HepG2 (cell line): ENCODE data around the gene ZBTB20. TPM values are rescaled to one million over a fixed set of nuclear protein-coding genes. Genes with fewer than 3 reads are reported as not detected.

Experiments
- ATAC-seq: fragments of 200-7000 bp; cut with Tn5 transposase; 3 replicates; pipeline ENCODE4 v1.9.1; 2020; ENCODE audit warnings: mild to moderate bottlenecking, moderate library complexity
- BruUV-seq: library from RNA; stranded (reverse); fragments of 400-500 nt; replicated peaks from 2 replicates; lab custom pipeline; 2021; lab: Mats Ljungman, UMichigan
- CTCF ChIA-PET: fragments of 300-600 bp; formaldehyde crosslinking; extraction: SDS; loops from one replicate; lab custom pipeline; 2021; ENCODE audit warnings: low total read pairs, inconsistent platforms, low intra/inter-chr PET ratio; lab: Yijun Ruan, JAX
- POLR2A ChIA-PET: fragments of 350-600 bp; sonication (Branson Sonifier 250); formaldehyde crosslinking; loops from one replicate; lab custom pipeline; 2020; ENCODE audit warnings: antibody characterized with exemption, inconsistent platforms; lab: Yijun Ruan, JAX
- DNase-seq: peaks from one replicate; pipeline ENCODE4 v3.0.0-alpha.2; 2015; ENCODE audit warnings: low spot score
- FAIRE-seq: peaks from 3 replicates; lab custom pipeline; 2011; peaks lifted over from hg19 to GRCh38; lab: Jason Lieb, UNC
- H2AFZ ChIP-seq: one replicate; pipeline ENCODE4 v1.6.1; 2011; ENCODE audit warnings: low read length, inconsistent platforms
- H3K27ac ChIP-seq: fragments of 300-600 bp; 3 replicates; pipeline ENCODE4 v1.8.0; 2011; ENCODE audit warnings: mixed run types, mild to moderate bottlenecking, mixed read lengths, low read length, inconsistent platforms; ENCODE audit not compliant: insufficient read depth; ENCODE audit errors: extremely low read length
- H3K27me3 ChIP-seq, 2 experiments: fragments of 200-600 bp in 1 of 2; 2 replicates in 1 of 2; 3 replicates in 1 of 2; pipeline versions ENCODE4 v1.6.0 to v1.8.0; 2011; ENCODE audit warnings: low read length in 2 of 2, mild to moderate bottlenecking in 2 of 2, moderate library complexity in 2 of 2, inconsistent platforms in 1 of 2; ENCODE audit not compliant: insufficient read depth in 2 of 2, control insufficient read depth in 1 of 2
- H3K36me3 ChIP-seq, 2 experiments: fragments of 200-600 bp in 1 of 2; replicated peaks in 1 of 2; 2 replicates in 1 of 2; 3 replicates in 1 of 2; pipeline versions ENCODE4 v1.5.1 to v1.8.0; 2011; ENCODE audit warnings: low read length in 2 of 2, inconsistent platforms in 1 of 2; ENCODE audit not compliant: insufficient read depth in 2 of 2, control insufficient read depth in 1 of 2
- H3K4me1 ChIP-seq: 2 replicates; pipeline ENCODE4 v1.5.1; 2012; ENCODE audit warnings: low read length, inconsistent platforms; ENCODE audit not compliant: insufficient read depth
- H3K4me2 ChIP-seq: 2 replicates; pipeline ENCODE4 v1.6.0; 2011; ENCODE audit warnings: low read depth, low read length, inconsistent platforms
- H3K4me3 ChIP-seq, 3 experiments: fragments of 200-600 bp in 1 of 3; sonication (generic), shearing (Covaris generic) in 1 of 3; replicated peaks in 1 of 3; 2 replicates each; pipeline ENCODE4 v1.5.1; 2011 to 2016; ENCODE audit warnings: low read length in 3 of 3, inconsistent platforms in 2 of 3, low read depth in 2 of 3, mild to moderate bottlenecking in 2 of 3, control low read depth in 1 of 3, mixed read lengths in 1 of 3; ENCODE audit not compliant: insufficient read depth in 1 of 3
- H3K79me2 ChIP-seq: one replicate; pipeline ENCODE4 v1.6.1; 2011; ENCODE audit warnings: low read length, inconsistent platforms; ENCODE audit not compliant: insufficient read depth
- H3K9ac ChIP-seq: 2 replicates; pipeline ENCODE4 v1.6.0; 2011; ENCODE audit warnings: mild to moderate bottlenecking, low read depth, low read length, inconsistent platforms; ENCODE audit not compliant: insufficient read depth
- H3K9me3 ChIP-seq: 2 replicates; pipeline ENCODE4 v1.5.1; 2012; ENCODE audit warnings: mild to moderate bottlenecking, low read length
- H4K20me1 ChIP-seq: 2 replicates; pipeline ENCODE4 v1.6.0; 2011; ENCODE audit warnings: inconsistent platforms, mild to moderate bottlenecking, low read length, moderate library complexity; ENCODE audit not compliant: insufficient read depth
- CENPX ChIP-seq: sonication (generic); formaldehyde crosslinking; IDR thresholded peaks from 2 replicates; pipeline ENCODE4 v1.9.0; 2021; ENCODE audit warnings: mild to moderate bottlenecking, missing genetic modification reagents, moderate library complexity
- GFI1 ChIP-seq: sonication (generic); formaldehyde crosslinking; IDR thresholded peaks from 2 replicates; pipeline ENCODE4 v1.5.0; 2020; ENCODE audit warnings: missing genetic modification reagents, mild to moderate bottlenecking, borderline replicate concordance
- IKZF4 ChIP-seq: sonication (generic); formaldehyde crosslinking; IDR thresholded peaks from 2 replicates; pipeline ENCODE4 v1.5.1; 2020; ENCODE audit warnings: borderline replicate concordance, mild to moderate bottlenecking, low read depth, missing genetic modification reagents; ENCODE audit errors: not compliant biosample characterization
- JDP2 ChIP-seq: sonication (generic); formaldehyde crosslinking; IDR thresholded peaks from 2 replicates; pipeline ENCODE4 v1.8.1; 2022; ENCODE audit warnings: missing genetic modification reagents, borderline replicate concordance
- KDM5B ChIP-seq: sonication (generic); formaldehyde crosslinking; IDR thresholded peaks from 2 replicates; pipeline ENCODE4 v1.4.0; 2020; ENCODE audit warnings: missing genetic modification reagents, mild to moderate bottlenecking, borderline replicate concordance
- KDM6A ChIP-seq: IDR thresholded peaks from 2 replicates; pipeline ENCODE4 v1.6.1; 2016; ENCODE audit warnings: low read depth
- NCOA1 ChIP-seq: sonication (generic); formaldehyde crosslinking; IDR thresholded peaks from 2 replicates; pipeline ENCODE4 v1.9.0; 2021; ENCODE audit warnings: missing genetic modification reagents
- SMARCC2 ChIP-seq: fragments of 450-650 bp; IDR thresholded peaks from 2 replicates; pipeline ENCODE4 v1.6.1; 2017; ENCODE audit warnings: antibody characterized with exemption, mild to moderate bottlenecking
- TBL1XR1 ChIP-seq: fragments of 150-350 bp; IDR thresholded peaks from 2 replicates; pipeline ENCODE4 v1.6.1; 2014; ENCODE audit warnings: borderline replicate concordance, low read length; ENCODE audit not compliant: partially characterized antibody
- TBX2 ChIP-seq: sonication (generic); formaldehyde crosslinking; IDR thresholded peaks from 2 replicates; pipeline ENCODE4 v1.5.0; 2020; ENCODE audit warnings: missing genetic modification reagents, mild to moderate bottlenecking, borderline replicate concordance
- TGIF2 ChIP-seq: IDR thresholded peaks from 2 replicates; pipeline ENCODE4 v1.6.1; 2016; ENCODE audit warnings: control low read depth, missing compliant biosample characterization
- ZNF3 ChIP-seq: IDR thresholded peaks from 2 replicates; pipeline ENCODE4 v1.7.0; 2017; ENCODE audit warnings: inconsistent platforms
- ZNF354B ChIP-seq: sonication (generic); formaldehyde crosslinking; IDR thresholded peaks from 2 replicates; pipeline ENCODE4 v1.8.0; 2022; ENCODE audit warnings: mild to moderate bottlenecking, missing genetic modification reagents
- ZSCAN12 ChIP-seq: sonication (generic); formaldehyde crosslinking; IDR thresholded peaks from 2 replicates; pipeline ENCODE4 v1.9.0; 2021; ENCODE audit warnings: mild to moderate bottlenecking, missing genetic modification reagents
- WGBS: methylation state at CpG from one replicate; pipeline ENCODE4 v1.1.6; 2017; ENCODE audit warnings: low lambda C conversion rate; 5-methylcytosine and 5-hydroxymethylcytosine counted together
- in situ Hi-C: cut with HindIII; loops from 2 replicates; pipeline ENCODE4 v1.10.0; 2017; ENCODE audit warnings: low pct_unique_long_range_greater_than_20kb; ENCODE audit not compliant: extremely low pct_ligation_motif_present
- intact Hi-C: fragments of 100-400 bp; cut with micrococcal nuclease; formaldehyde crosslinking; loops from one replicate; pipeline ENCODE4 v1.10.0; 2022; ENCODE audit not compliant: unreplicated experiment
- polyA plus RNA-seq, 8 experiments: library from polyadenylated mRNA; depleted of rRNA in 3 of 8; stranded (reverse) in 7 of 8; unstranded in 1 of 8; fragments of >200 nt; fragmentation: Illumina TruSeq in 4 of 8; extraction: Trizol in 4 of 8; gene quantifications; 2 replicates each; pipeline versions ENCODE4 v1.2.1 to v1.2.3, GENCODE V29; 2011 to 2016; ENCODE audit warnings: low read depth in 4 of 8, missing spikeins in 1 of 8, mixed read lengths in 1 of 8; ENCODE audit not compliant: insufficient read depth in 1 of 8
- total RNA-seq, 5 experiments: library from RNA; depleted of rRNA; stranded (reverse); fragments of >200 nt; fragmentation: Illumina TruSeq; extraction: Trizol; gene quantifications; 2 replicates each; pipeline ENCODE4 v1.2.3, GENCODE V29; 2016; ENCODE audit warnings: low read depth in 1 of 5
- TF ChIP-seq, protein P1 (sequence below): sonication (generic); formaldehyde crosslinking; IDR thresholded peaks from 2 replicates; pipeline ENCODE4 v1.8.1; 2023; ENCODE audit warnings: mild to moderate bottlenecking, inconsistent platforms, moderate library complexity, missing genetic modification reagents, borderline replicate concordance
- TF ChIP-seq, protein P2 (sequence below): sonication (generic); formaldehyde crosslinking; IDR thresholded peaks from 2 replicates; pipeline ENCODE4 v1.4.0; 2020; ENCODE audit warnings: missing genetic modification reagents, borderline replicate concordance
- TF ChIP-seq, protein P3 (sequence below): sonication (generic); formaldehyde crosslinking; conservative IDR thresholded peaks from 2 replicates; pipeline ENCODE4 v1.4.0; 2020; ENCODE audit warnings: missing genetic modification reagents
- TF ChIP-seq, protein P4 (sequence below): sonication (generic); formaldehyde crosslinking; IDR thresholded peaks from 2 replicates; pipeline ENCODE4 v1.9.0; 2021; ENCODE audit warnings: missing genetic modification reagents, borderline replicate concordance

ZBTB20 gene
- total and polyA plus RNA-seq, 2 of the 13 experiments (the other 11 are each of a cell fraction or from before 2014, with no cell fraction given) = 1.9 to 8.8 TPM

DNA sequence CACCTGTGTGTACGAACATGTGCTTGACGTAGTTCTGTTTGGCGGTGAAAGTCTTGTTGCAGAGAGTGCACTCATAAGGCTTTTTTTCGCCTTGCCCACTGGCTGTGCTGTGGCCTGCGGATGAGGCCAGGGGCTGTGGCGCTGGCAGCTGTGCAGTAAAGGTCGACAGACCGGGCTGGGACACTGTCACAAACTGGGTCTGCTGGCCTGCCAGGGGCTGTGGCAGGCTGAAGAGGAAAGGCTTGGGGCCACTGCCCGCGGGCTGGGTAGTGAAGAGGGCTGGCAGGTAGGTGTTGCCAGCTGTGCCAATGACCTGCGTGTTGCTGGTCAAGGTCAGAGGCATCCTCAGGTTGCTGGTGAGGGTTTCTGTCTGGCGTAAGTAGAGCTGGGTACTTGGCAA lies 796.8 kb downstream of the ZBTB20 start (continued):
- TF ChIP-seq, protein P1, sequence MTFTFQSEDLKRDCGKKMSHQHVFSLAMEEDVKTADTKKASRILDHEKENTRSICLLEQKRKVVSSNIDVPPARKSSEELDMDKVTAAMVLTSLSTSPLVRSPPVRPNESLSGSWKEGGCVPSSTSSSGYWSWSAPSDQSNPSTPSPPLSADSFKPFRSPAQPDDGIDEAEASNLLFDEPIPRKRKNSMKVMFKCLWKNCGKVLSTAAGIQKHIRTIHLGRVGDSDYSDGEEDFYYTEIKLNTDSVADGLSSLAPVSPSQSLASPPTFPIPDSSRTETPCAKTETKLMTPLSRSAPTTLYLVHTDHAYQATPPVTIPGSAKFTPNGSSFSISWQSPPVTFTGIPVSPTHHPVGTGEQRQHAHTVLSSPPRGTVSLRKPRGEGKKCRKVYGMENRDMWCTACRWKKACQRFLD (CRISPR knock-in tag) = no peak
- no peak for TF ChIP-seq NCOA1
- TF ChIP-seq ZNF354B (CRISPR knock-in tag) = no peak
- TF ChIP-seq ZNF3 (CRISPR knock-in tag) = no peak
- TF ChIP-seq, protein P2, sequence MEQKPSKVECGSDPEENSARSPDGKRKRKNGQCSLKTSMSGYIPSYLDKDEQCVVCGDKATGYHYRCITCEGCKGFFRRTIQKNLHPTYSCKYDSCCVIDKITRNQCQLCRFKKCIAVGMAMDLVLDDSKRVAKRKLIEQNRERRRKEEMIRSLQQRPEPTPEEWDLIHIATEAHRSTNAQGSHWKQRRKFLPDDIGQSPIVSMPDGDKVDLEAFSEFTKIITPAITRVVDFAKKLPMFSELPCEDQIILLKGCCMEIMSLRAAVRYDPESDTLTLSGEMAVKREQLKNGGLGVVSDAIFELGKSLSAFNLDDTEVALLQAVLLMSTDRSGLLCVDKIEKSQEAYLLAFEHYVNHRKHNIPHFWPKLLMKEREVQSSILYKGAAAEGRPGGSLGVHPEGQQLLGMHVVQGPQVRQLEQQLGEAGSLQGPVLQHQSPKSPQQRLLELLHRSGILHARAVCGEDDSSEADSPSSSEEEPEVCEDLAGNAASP = no peak

DNA sequence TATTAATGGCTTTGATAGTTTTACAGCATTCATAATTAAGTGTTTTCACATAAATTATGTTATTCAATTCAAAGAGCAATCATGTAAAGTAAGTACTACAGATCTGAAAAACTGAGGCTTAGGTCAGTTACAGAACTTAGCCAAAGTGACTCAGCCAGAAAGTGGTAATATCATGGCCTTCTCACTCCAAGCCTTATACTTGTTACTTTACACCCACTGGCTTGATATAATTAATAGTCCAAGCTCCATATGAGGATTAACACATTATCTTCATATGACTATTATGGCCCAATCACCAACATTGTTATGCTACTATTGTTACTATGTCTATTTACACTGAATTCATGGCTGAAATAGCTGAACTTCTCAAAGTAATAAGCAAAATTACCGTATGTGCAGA lies 802.6 kb downstream of the ZBTB20 start:
- H3K4me3 ChIP-seq = no peak overlapping the region
- H3K36me3 ChIP-seq = no peaks in the 10 kb centered on the region
- no peak overlapping the region for H3K27ac ChIP-seq
- 91% methylated on average over 1 of the region's 1 CpG for WGBS
- in situ Hi-C loops (no loop called here), intact Hi-C loops (no loop called here)
- CTCF ChIA-PET = no interaction called here
- DNase-seq (no peak), ATAC-seq (no peak), FAIRE-seq (no peak)
- H3K4me2 ChIP-seq = no peak overlapping the region
- no peaks in the 10 kb centered on the region for H3K9me3 ChIP-seq
- TF ChIP-seq TBX2 (CRISPR knock-in tag) (no peak), SMARCC2 (no peak), KDM5B (CRISPR knock-in tag) (no peak), IKZF4 (CRISPR knock-in tag) (no peak), ZSCAN12 (no peak), CENPX (CRISPR knock-in tag) (no peak), TBL1XR1 (no peak), JDP2 (CRISPR knock-in tag) (no peak), TGIF2 (CRISPR knock-in tag) (no peak), KDM6A (CRISPR knock-in tag) (no peak), GFI1 (CRISPR knock-in tag) (no peak)
- TF ChIP-seq, protein P3, sequence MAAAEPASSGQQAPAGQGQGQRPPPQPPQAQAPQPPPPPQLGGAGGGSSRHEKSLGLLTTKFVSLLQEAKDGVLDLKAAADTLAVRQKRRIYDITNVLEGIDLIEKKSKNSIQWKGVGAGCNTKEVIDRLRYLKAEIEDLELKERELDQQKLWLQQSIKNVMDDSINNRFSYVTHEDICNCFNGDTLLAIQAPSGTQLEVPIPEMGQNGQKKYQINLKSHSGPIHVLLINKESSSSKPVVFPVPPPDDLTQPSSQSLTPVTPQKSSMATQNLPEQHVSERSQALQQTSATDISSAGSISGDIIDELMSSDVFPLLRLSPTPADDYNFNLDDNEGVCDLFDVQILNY = no peak
- TF ChIP-seq, protein P4, sequence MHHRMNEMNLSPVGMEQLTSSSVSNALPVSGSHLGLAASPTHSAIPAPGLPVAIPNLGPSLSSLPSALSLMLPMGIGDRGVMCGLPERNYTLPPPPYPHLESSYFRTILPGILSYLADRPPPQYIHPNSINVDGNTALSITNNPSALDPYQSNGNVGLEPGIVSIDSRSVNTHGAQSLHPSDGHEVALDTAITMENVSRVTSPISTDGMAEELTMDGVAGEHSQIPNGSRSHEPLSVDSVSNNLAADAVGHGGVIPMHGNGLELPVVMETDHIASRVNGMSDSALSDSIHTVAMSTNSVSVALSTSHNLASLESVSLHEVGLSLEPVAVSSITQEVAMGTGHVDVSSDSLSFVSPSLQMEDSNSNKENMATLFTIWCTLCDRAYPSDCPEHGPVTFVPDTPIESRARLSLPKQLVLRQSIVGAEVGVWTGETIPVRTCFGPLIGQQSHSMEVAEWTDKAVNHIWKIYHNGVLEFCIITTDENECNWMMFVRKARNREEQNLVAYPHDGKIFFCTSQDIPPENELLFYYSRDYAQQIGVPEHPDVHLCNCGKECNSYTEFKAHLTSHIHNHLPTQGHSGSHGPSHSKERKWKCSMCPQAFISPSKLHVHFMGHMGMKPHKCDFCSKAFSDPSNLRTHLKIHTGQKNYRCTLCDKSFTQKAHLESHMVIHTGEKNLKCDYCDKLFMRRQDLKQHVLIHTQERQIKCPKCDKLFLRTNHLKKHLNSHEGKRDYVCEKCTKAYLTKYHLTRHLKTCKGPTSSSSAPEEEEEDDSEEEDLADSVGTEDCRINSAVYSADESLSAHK (CRISPR knock-in tag) = no peak
- no peaks in the 10 kb centered on the region for H4K20me1 ChIP-seq
- H3K9ac ChIP-seq = no peak overlapping the region
- H3K79me2 ChIP-seq = no peaks in the 10 kb centered on the region
- BruUV-seq = no TSS peak
- POLR2A ChIA-PET = no interaction called here
- no peak overlapping the region for H2AFZ ChIP-seq
- no peaks in the 10 kb centered on the region for H3K4me1 ChIP-seq
- no peaks in the 10 kb centered on the region for H3K27me3 ChIP-seq
